ENCODE data around the gene OLFM1. TPM values are rescaled to one million over a fixed set of nuclear protein-coding genes. Genes with fewer than 3 reads are reported as not detected.
A peak's percentile ranks its signal among the peaks of the same experiment; 100 is the strongest.

OLFM1 gene
- total RNA-seq, 1 experiment from 2014 or later, result 3.5 TPM

DNA sequence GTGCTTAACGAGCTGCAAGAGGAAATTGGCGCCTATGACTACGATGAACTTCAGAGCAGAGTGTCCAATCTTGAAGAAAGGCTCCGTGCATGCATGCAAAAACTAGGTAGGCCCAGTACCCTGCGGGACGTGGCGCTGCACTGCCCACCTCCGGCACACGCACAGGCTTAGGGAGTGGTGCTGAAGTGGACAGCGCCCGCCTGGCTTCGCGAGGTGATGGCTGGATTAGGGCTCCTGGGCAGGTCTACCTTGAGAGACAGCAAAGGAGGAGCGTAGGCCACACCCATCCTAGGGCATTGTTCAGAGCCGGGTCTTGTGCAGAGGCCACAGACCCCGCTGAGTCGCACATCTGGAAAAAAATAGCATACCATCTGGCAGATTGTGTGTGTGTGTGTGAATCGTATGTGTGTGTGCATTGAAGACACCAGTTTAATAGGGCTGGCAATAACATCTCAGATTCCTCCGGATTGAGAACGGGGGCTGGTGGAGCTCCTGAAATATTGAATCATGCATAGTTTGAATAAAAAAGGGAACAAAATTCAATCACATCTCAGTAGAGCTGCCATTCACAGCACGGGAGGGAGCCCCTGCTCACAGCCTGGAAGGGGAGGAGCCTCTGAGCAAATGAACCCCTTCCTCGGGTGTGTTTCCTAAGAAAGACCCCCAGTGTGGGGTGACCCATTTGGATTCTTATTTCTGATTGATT is 11.1 kb downstream of the OLFM1 start:
- Histone ChIP-seq H3K9me3 (ENCODE audit: control insufficient read depth in 1 of 2, insufficient read depth in 1 of 2, low read depth in 1 of 2, low read length in 2 of 2) (no peaks in the 10 kb centered on the region), H3K27ac (ENCODE audit: low read depth, low read length) (no peak overlapping the region), H3K4me2 (ENCODE audit: low read length) (no peak overlapping the region), H3K79me2 (ENCODE audit: insufficient read depth, low read length) (no peaks in the 10 kb centered on the region), H3K9me2 (ENCODE audit: insufficient read depth) (no peaks in the 10 kb centered on the region), H3K27me3 (ENCODE audit: insufficient read depth, low read length) (peaks cover 29% of the 10 kb centered on the region; the same call in 1 of the 2 replicates), H3K4me3 (replicated peaks in 1 of 2; ENCODE audit: low read depth in 1 of 2, low read length in 2 of 2) (no peak overlapping the region), H4K20me1 (ENCODE audit: insufficient read depth) (no peaks in the 10 kb centered on the region), H3K36me3 (ENCODE audit: control insufficient read depth in 1 of 2, insufficient read depth in 2 of 2, low read length in 2 of 2) (no peaks in the 10 kb centered on the region), H3K9ac (ENCODE audit: low read length) (no peak overlapping the region), H3K4me1 (ENCODE audit: control insufficient read depth in 1 of 2, insufficient read depth in 2 of 2, low read length in 2 of 2) (no peaks in the 10 kb centered on the region), H2AFZ (ENCODE audit: low read depth, low read length, poor library complexity, severe bottlenecking) (no peak overlapping the region)
- intact Hi-C loops (cut with micrococcal nuclease), result no loop called here
- DNase-seq (ENCODE audit: low read depth, low spot score) (no peak), ATAC-seq (peak; percentile 54; the same call in 1 of the 2 replicates)
- BruUV-seq (replicated peaks), result no TSS peak
- ChIA-PET CTCF (no interaction called here), RAD21 (ENCODE audit: low non-redundant PET in 1 of 2, low total read pairs in 2 of 2, uncharacterized antibody in 2 of 2, unreplicated experiment in 2 of 2) (no interaction called here), POLR2A (no interaction called here)
- TF ChIP-seq, protein P1, sequence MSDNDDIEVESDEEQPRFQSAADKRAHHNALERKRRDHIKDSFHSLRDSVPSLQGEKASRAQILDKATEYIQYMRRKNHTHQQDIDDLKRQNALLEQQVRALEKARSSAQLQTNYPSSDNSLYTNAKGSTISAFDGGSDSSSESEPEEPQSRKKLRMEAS (IDR thresholded peaks at IDR 0.05), result no peak
- peak; percentile 89 for TF ChIP-seq REST (IDR thresholded peaks at IDR 0.05; ENCODE audit: low read depth)

DNA sequence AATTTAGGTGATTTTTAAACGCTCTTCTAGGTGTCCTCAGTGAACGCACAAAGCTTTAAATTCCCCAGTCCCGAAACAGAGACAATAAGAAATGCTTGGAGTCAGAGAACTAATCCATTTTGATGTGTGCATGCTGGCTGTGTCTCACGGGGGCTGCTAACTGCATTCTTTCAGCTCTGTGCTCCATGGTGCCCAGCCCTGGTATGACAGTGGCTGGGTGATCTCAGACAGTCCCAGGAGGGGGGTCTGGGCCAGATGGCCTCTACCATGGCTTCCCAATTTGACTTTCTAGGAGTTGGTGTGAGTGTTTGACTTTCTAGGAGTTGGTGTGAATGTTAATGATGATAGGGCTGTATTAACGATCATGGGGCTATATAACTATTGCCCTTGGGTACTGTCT is 12.1 kb downstream of the OLFM1 start:
- H3K36me3 ChIP-seq (ENCODE audit: control insufficient read depth in 1 of 2, insufficient read depth in 2 of 2, low read length in 2 of 2), result no peaks in the 10 kb centered on the region
- no peaks in the 10 kb centered on the region for H3K4me1 ChIP-seq (ENCODE audit: control insufficient read depth in 1 of 2, insufficient read depth in 2 of 2, low read length in 2 of 2)
- no peaks in the 10 kb centered on the region for H3K9me2 ChIP-seq (ENCODE audit: insufficient read depth)
- H3K27ac ChIP-seq (ENCODE audit: low read depth, low read length), result no peak overlapping the region
- DNase-seq (ENCODE audit: low read depth, low spot score), result no peak
- no TSS peak for BruUV-seq (replicated peaks)
- H3K79me2 ChIP-seq (ENCODE audit: insufficient read depth, low read length), result no peaks in the 10 kb centered on the region
- no peak for TF ChIP-seq ZFX (IDR thresholded peaks at IDR 0.05)
- TF ChIP-seq SIN3A (IDR thresholded peaks at IDR 0.05; ENCODE audit: low read depth), result no peak
- no peak for TF ChIP-seq POLR2AphosphoS5 (IDR thresholded peaks at IDR 0.05; ENCODE audit: low read depth, low read length)
- no peak for TF ChIP-seq POLR2A (IDR thresholded peaks at IDR 0.05; ENCODE audit: borderline replicate concordance, extremely low read depth, insufficient read depth, insufficient read length)
- TF ChIP-seq EZH2 (IDR thresholded peaks at IDR 0.05), result no peak
- no peak for TF ChIP-seq CEBPB (IDR thresholded peaks at IDR 0.05; ENCODE audit: low read depth)
- TF ChIP-seq SP1 (IDR thresholded peaks at IDR 0.05; ENCODE audit: low read depth), result no peak
- no peak for TF ChIP-seq TCF7L2 (IDR thresholded peaks at IDR 0.05; ENCODE audit: borderline replicate concordance, extremely low read depth, insufficient read depth, insufficient read length)
- H4K20me1 ChIP-seq (ENCODE audit: insufficient read depth), result no peaks in the 10 kb centered on the region
- ATAC-seq, result no peak
- no peak overlapping the region for H3K4me3 ChIP-seq (replicated peaks in 1 of 2; ENCODE audit: low read depth in 1 of 2, low read length in 2 of 2)
- intact Hi-C loops (cut with micrococcal nuclease), result no loop called here
- ChIA-PET RAD21 (ENCODE audit: low non-redundant PET in 1 of 2, low total read pairs in 2 of 2, uncharacterized antibody in 2 of 2, unreplicated experiment in 2 of 2) (no interaction called here), CTCF (interaction anchor here (0.9 kb wide), 1 partner anchor 311 kb away, joined by 3 read pairs; no protein-coding TSS in a partner anchor), POLR2A (no interaction called here)
- H3K9ac ChIP-seq (ENCODE audit: low read length), result no peak overlapping the region
- no peak overlapping the region for H2AFZ ChIP-seq (ENCODE audit: low read depth, low read length, poor library complexity, severe bottlenecking)
- H3K9me3 ChIP-seq (ENCODE audit: control insufficient read depth in 1 of 2, insufficient read depth in 1 of 2, low read depth in 1 of 2, low read length in 2 of 2), result no peaks in the 10 kb centered on the region
- H3K27me3 ChIP-seq (ENCODE audit: insufficient read depth, low read length), result peaks cover 28% of the 10 kb centered on the region; the same call in 1 of the 2 replicates
- no peak overlapping the region for H3K4me2 ChIP-seq (ENCODE audit: low read length)
